ENCODE measurements around the gene TEPSIN. TPM values are rescaled to one million over a fixed set of nuclear protein-coding genes. Genes with fewer than 3 reads are reported as not detected.

The TEPSIN gene
- total and polyA plus RNA-seq, 2 of the 8 experiments (the other 6 are each of a cell fraction or from before 2014, with no cell fraction given) = 22.9 to 28.0 TPM

DNA sequence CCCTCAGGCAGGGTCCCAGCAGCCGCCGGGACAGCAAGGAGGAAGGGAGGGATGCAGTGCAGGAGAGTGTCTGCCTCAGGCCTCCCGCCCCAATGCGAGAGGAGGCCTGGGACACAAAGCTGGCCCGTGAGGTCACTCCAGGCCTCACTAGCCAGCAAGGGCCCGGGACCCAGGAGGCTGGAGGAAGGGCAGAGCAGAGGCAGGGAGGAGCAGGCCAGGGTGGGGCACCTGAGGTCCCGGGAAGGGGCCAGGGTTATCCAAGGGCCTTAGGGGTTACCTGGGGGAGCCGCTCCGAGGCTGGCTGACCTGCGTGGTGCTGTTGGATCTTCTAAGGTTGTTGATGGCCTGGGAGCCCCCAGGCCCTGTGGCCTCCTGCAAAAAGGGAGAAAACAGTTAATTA, 30.2 kb downstream of the TEPSIN start (continued):
- no peak for TF ChIP-seq HDAC2 (IDR thresholded peaks at IDR 0.05; ENCODE audit: borderline replicate concordance in 1 of 2, low read depth in 2 of 2, low read length in 2 of 2)

Measured in H1 (cell line).